UCSD-AML1 (cell line): ENCODE results near the gene TMEM54.
"Not testable (repeated sequence)": the region's sequence is repeated elsewhere in the genome, so short reads cannot be mapped to it uniquely, and the experiment has no call there.

Source experiments
- DNase-seq: peaks from one replicate; lab custom pipeline; 2025; ENCODE audit not compliant: unreplicated experiment; lab: John Stamatoyannopoulos, UW

TMEM54 gene

DNA sequence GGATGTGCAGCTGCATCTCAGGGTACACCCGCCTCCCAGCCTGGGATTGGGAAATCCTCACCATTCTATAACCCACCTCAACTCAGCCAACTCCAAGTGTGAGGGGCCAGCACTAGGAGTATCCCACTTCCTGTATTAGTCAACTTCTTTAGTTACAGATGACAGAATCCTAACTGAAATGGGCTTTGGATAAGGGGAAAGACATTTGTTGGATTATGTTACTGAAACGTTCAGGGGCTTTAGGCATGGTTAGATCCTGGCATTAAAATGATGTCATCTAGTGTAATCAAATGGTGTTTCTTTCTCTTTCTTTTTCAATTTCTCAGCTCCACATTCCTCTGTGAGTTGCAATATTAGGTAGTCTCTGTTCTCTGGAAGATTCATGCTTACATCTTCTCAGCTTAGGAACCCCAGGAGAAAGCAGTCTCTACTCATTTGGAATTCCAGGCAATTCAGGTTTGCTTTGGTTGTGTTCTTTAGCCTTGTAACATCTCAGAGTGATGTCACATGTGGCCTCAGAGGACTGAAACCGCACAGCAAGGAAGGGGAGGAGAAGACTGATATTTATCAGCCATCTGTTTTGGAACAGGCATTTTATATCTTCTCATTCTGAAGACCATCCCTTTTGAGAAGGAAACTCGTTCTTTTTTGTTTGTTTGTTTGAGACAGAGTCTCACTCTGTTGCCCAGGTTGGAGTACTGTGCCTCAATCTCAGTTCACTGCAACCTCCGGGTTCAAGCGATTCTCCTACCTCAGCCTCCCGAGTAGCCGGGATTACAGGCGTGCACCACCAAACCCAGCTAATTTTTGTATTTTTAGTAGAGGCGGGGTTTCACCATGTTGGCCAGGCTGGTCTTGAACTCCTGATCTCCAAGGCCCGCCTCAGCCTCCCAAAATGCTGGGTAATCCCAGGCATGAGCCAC, 18.9 kb upstream of the TMEM54 start:
- no peak for DNase-seq

DNA sequence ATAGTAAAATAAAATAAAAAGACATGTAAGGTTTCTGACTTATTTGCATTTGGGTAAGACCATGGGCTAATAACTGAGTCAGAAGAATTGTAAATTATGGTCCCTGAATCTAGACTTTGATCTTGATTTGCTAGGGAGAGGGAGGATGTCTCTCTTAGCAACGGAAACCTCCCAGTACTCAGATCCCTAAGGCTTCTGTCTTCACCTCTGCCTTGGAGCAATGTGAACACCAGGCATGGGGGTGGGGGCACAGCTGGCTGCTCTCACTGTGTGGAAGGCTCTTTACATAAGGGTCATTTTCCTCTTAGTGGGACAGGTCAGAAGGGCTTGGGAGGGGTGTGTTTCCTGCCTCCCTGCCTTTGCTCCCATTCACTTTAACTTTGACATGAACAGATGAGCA, 17.0 kb upstream of the TMEM54 start:
- no peak for DNase-seq

DNA sequence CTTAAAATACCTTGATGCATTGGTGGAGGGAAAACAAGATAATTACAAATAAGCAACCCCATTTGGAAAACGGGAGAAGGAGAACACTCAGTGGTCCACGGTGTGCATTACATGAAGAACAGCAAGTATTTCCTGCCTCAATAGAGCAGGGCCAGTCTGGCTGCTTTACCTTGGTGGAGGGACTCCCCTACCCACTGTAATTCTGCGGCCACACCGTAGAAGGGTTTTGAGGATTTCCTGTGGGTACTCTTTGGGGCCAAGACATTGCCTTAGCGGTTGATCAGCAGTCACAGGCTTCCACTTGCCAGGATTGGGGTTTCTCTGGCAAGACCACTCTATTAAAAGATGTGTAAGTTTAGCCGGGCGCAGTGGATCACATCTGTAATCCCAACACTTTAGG, 16.3 kb upstream of the TMEM54 start:
- no peak for DNase-seq

DNA sequence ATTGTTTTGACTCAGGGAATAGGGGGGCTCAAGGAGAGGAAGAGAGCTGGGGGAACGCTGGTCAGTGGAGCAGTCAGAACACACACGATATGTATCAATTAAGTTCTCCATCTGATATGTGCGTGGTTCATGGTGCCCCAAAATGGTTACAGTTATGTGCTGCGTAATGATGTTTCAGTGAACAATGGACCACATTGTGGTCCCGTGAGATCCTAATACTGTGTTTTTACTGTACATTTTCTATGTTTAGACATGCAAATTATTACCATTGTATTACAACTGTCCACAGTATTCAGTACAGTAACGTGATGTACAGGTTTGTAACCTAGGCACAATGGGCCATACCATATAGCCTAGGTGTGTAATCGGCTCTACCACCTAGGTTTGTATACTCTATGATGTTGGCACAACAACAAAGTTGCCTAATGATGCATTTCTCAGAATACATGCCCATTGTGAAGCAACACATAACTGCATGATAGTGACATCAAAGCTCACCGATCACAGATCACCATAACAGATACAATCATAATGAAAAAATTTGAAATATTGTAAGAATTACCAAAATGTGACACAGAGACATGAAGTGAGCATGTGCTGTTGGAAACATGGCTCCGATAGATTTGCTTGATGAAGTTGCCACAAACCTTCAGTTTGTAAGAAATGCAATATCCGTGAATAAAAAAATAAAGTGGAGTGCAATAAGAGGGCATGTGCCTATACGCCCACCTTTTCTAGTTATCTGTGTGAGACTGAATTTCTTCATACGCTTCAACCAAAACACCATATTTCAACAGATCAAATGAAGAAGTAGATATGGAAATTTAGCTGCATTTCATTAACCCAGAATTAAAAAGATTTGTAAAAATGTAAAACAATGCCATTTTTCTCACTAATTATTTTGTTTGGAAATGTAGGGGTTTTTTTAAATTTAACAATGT, 14.8 kb upstream of the TMEM54 start:
- DNase-seq, result no peak

DNA sequence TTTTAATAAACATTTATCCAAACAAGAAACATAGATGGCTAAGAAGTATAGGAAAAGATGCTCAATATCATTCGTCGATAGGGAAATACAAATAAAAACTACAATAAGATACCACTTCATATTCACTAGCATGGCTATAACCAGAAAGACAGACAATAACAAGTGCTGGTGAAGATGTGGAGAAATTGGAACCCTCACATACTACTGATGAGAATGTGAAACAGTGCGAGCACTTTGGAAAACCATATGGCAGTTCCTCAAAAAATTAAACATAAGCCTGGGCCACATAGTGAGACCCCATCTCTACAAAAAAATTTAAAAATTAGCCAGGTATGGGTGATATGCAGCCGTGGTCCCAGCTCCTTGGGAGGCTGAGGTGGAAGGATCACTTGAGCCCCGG, 9.1 kb upstream of the TMEM54 start:
- no peak for DNase-seq

DNA sequence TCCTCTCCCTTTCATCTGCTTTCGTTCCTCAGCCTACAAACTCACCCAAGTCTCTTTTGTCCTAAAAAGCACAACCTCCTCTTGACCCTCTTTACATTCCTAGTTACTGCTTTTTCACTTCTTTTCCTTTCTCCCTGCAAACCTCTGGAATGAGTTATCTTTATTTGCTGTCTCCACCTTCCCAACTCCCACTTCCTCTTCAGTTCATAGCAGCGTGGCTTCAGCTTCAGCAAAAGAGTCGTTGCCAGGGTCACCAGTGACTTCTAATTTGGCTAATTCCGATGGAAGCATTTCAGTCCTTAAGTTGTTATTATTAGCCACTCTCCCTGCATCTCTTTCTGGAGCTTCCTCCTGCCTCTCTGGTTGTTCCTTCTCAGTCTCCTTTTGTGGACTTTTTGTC, 6.2 kb upstream of the TMEM54 start:
- no peak for DNase-seq

DNA sequence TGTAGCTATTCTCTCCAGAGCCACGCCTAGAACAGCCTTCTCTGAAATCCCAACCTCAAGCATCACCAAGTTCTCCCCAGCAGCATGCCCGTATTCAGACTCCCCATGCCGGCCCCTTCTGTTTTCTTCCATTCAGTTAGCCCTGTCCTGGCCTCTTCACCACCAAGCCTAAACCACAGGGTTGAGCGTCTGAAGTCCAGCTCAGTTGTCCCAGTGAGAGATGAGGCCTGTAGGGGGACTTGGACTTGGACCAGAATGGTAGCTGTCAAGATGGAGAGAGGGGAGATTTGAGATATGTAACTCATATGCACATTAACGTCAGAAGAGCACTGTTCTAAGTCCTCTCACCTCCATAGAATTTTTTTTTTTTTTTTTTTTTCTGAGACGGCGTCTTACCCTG, 5.5 kb upstream of the TMEM54 start:
- DNase-seq, result no peak

DNA sequence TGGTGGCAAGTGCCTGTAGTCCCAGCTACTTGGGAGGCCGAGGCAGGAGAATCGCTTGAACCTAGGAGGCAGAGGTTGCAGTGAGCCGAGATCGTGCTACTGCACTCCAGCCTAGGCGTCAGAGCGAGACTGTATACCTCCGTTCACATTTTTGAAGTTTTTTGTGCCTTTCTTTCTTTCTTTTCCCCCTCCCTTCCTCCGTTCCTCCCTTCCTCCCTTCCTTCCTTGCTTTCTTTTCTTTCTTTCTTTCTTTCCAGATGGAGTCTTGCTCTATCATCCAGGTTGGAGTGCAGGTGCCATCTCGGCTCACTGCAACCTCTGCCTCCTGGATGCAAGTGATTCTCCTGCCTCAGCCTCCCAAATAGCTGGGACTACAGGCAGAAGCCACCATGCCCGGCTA, 4.4 kb upstream of the TMEM54 start:
- not testable (repeated sequence) for DNase-seq

DNA sequence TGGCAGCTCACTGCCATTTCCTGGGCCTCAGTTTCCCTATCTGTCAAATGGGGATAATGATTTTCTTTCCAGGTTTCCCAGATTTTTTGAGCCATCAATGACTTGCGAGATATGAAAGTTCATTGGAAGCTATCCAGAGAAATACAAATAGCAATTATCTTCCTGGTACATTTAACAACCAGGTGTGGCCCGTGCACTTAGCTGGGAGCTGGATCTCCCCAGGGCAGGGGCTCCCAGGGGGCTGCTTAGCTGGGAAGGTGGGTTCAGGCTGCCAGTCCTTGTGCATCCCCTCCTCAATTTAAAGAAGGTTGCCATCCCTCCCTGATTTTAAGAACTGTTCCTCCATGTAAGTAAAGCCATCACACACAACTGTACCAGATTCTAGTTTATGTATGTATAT, 3.6 kb upstream of the TMEM54 start:
- DNase-seq, result no peak

DNA sequence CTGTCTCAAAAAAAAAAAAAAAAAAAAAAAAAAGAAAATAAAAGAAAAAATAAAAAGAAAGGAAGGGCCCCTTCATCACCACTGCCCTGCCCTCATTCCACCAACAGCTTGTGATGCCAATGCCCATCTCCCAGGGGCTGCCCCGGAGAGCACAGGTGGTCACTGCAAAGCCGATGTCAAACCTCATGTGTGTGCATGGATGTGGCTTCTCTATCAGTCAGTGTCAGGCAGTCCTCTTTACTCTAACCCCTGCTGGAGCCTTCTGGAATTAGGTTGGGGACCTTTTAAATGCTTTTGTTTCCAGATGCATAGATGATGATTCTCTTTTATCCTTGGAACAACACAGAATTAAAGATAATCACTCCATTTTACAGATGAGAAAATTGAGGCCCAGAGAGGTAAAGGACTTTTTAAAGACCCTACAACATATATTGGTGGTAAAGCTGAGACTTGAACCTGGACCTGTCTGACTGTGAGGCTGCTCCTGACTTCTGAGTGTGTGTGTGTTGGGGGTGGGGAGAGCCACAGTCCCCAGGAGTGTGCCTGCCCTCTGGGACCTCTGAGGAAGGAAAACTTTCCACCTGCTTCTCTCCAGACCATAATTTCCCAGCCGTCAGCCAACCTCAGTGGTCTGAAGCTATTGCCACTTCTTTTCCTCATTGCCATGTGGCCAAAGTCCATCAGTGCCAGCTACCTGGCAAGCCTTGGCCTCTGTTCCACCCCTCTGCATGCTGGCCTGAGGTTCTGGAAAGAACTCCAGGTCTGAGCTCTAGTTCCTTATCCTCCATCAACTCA, 3.0 kb upstream of the TMEM54 start:
- DNase-seq, result no peak

DNA sequence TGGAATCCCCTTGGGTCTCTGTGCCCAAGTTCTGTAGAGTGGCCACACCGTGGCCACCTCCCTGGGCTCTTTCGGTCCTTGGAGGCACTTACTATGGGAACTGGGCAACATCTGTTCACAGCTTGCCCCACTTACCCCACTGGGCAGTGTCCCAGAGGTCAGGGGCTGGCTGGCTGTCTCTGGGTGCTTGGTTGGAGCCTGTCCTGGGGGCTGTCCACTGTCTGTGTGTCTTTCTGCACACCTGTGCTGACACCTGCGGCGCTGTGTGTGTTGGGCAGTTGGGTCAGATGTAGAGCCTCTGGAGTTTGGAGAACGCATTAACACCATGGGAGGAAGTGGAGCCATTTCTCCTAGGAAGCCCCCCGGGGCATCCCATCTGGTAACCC, 1.3 kb upstream of the TMEM54 start:
- no peak for DNase-seq

DNA sequence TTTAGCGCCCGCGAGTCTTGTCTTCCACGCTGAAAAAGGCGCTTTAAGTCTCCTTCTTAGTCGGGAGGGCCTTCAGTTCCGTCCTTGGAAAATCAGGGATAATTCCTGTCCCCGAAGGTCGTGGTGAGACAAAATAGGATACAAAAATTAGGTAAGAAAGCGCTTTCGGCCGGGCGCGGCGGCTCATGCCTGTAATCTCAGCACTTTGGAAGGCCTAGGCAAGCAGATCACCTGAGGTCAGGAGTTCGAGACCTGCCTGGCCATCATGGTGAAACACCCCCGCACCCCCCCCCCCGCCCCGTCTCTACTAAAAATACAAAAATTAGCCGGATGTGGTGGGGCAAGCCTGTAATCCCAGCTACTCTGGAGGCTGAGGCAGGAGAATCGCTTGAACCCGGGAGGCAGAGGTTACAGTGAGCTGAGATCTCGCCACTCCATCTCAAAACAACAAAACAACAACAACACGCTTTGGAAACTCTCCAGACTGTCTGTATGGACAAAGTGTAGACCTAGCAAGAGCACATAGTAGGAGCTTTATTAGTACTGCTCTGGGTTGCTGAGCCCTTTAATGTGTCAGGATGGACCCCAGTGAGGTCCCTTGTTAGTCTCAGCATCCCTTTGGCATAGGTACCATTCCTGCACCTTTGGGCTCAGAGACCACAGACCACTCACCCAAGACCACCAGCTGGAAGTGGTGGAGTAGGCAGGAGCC, 790 bp upstream of the TMEM54 start:
- no peak for DNase-seq

DNA sequence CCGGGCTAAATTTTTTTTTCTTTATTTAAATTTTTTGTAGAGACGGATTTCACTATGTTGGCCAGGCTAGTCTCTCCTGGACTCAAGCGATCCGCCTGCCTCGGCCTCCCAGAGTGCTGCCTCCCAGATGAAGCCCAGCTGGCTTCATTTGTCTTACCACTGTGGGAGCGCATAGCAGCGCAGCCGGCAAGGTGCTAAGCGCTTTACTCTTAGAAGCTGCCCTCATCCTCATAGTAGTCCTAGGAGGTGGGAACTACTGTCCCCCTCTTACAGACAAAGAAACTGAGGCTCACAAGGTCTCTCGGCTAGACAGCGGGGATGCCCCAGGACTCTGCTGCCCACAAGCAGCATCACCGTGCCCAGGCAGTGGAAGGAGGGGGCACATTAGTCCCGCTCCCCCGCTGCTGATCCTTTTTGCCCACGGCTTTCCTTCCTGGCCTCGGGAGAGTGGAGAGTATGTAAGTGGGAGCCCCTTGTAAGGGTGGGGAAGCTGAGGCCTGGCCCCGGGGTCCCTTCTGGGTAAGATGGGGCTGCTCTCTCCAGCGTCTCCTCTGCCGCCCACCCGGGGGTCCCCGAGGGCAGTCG, 726 bp downstream of the TMEM54 start:
- DNase-seq, result no peak

DNA sequence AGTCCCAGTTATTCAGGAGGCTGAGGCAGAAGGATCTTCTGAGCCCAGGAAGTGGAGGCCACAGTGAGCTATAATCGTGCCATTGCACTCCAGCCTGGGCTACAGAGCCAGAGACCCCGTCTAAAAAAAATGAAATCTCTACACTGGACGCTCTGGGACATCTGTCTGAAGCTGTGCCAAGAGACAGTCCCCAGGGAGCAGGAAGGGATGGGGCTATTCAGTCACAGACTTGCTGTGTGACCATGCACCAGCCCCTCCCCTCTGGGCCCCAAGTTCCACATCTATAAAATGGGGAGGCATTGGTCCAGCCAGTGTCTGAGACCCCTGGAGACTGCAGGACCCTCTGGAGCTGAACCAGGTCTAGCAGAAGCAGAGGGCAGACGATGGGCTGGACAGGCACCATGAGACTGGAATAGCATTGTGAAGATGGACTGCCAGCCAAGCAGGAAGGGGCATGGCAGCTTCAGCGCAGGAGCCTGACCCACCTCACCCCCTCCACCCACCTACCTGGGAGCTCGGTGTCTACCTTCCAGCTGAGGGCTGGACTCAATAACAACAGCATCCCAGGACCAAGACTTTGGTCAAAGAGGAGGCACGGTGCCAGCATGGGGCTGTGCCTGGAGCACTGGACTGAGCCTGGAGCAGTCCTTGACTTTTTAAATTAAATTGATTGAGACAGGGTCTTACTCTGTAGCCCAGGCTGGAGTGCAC, 1.4 kb downstream of the TMEM54 start:
- no peak for DNase-seq

DNA sequence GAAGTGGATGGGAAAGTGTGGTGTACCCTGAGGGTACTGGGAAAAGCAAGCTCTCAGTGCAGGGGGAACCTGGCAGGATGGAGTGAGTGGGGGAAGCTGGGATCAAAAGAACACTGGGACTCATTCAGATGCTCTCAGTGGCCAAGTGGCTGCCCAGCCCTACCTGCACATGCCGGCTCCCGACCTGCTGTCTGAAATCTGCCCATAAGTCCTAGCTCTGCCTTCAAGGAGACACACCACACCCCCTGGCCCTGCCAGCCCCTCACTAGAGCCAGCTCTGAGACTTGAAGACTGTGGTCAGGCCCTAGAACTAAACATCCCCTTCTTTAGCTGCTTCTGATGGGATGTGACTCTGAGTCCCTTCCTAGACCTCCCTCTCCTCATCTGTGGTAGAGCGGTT, 2.2 kb downstream of the TMEM54 start:
- no peak for DNase-seq

DNA sequence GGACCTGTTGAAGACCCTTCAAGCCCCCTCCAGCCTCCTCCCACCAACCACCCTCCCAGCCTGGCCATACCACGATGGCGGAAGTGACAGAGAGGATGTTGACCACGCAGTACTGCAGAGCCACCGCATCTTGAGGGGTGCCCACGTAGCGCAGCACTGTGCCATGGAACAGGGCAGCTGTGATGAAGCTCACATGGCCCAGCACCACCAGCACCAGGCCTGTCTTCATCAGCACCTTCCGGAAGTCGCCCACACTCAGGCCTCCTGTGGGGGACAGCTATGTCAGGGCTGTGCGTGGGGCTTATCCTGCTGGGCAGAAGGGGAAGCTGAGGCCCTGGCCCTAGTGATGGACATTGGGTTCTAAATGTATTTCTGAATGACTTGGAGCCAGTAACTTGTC, 3.1 kb downstream of the TMEM54 start:
- no peak for DNase-seq

DNA sequence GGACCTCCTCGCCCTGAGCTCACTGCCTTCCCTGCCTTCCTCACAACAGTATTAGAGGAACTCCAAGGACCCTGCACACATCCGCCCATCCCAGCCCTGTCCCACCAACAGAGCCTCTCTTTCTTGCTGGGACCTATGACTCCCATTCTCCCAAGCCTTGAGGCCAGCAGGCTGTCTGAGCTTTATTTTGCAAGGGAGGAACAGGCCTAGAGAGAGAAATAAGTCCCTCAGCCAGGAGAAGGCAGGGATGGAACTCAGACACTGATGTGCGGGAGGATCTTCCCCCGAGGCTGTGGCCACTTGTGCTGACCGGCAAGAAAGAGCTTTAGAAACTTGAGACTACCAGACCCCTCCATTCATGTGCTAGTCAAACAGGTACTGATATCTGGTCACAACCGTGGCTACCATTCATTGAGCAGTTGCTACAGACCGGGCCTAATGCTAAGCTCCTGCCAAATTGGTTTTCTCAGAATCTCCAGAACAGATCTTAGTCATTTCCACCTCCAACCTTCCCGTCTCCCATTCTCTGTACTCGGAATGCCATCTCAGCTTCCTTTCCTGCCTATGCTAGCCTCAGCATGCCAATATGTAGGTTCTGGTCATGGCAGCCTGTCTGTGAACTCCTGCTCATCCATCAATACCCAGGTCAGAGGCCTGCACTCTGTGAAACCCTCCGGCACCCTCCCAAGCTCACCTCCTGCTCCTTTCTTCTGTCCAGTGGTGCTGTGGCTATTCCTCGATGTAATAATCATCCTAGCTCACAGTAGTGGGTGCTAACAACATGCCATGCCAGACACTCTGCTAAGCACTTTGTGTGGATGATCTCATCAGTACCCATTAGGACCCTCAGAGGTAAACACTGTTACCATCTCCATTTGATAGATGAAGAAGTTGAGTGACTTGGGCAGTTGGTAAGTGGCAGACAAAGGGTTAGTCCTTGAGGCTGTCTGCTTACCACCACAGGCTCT, 3.8 kb downstream of the TMEM54 start:
- DNase-seq, result no peak

DNA sequence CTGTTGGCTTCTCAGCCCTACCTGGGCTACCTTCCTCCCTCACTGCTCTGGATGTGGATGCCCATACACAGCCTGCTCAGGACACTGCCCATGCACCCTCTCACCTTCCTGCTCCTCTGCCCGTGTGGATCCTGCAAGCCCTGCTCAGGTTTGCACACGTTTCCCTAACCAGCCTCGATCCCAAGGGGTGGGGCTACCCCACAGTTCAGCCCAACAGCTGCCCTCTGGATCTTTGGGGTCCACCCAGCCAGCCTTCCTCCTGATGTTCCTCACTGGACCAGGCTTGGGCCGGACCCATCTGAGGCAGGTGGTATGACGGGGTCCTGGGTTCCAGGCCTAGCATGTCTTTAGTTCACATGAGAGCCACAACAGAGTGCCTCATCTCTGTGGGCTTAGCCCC, 4.7 kb downstream of the TMEM54 start:
- DNase-seq, result no peak
